ENCODE measurements around the gene KLHL29. TPM values are rescaled to one million over a fixed set of nuclear protein-coding genes. Genes with fewer than 3 reads are reported as not detected.

The KLHL29 gene
- total and polyA plus RNA-seq, 2 experiments from 2014 or later = 1.5 to 6.5 TPM

- Histone ChIP-seq H3K27ac (ENCODE audit: low read depth) (0 out of 2 replicates have a peak overlapping the region, but pooled peaks have one; percentile 0), H3K4me2 (no peak overlapping the region)
Measured at GRCh38 chr2:23480957-23481797, 96.2 kb downstream of the KLHL29 start.

More at GRCh38 chr2:23480957-23481797, 96.2 kb downstream of the KLHL29 start:
- Mint-ChIP-seq H3K27ac (0 out of 2 replicates have a peak overlapping the region, but pooled peaks have one; percentile 59), H3K9me3 (no peaks in the 10 kb centered on the region), H3K4me1 (peaks cover 38% of the 10 kb centered on the region), H3K36me3 (ENCODE audit: low read depth) (no peaks in the 10 kb centered on the region), H3K4me3 (no peak overlapping the region), H3K27me3 (ENCODE audit: insufficient read depth, low read depth, poor library complexity) (peaks cover 17% of the 10 kb centered on the region)
- DNase-seq (ENCODE audit: low spot score) (peak; percentile 90), ATAC-seq (peak; percentile 64)
- Histone ChIP-seq H2AFZ (no peak overlapping the region), H3K4me1 (ENCODE audit: insufficient read depth) (peaks cover 9% of the 10 kb centered on the region), H3K27me3 (ENCODE audit: insufficient read depth) (no peaks in the 10 kb centered on the region), H3K36me3 (ENCODE audit: insufficient read depth) (no peaks in the 10 kb centered on the region), H4K20me1 (replicated peaks; ENCODE audit: insufficient read depth) (no peaks in the 10 kb centered on the region), H3K4me3 (no peak overlapping the region), H3K9me2 (ENCODE audit: insufficient read depth) (no peaks in the 10 kb centered on the region), H3K79me2 (replicated peaks; ENCODE audit: insufficient read depth) (no peaks in the 10 kb centered on the region), H3F3A (replicated peaks; ENCODE audit: low read depth) (no peaks in the 10 kb centered on the region)
- no peak for TF ChIP-seq ZNF114 (CRISPR knock-in tag; IDR thresholded peaks at IDR 0.05)
- no peak for TF ChIP-seq EZH2 (IDR thresholded peaks at IDR 0.05; ENCODE audit: low read depth, unreplicated experiment)
- TF ChIP-seq CTCF (conservative IDR thresholded peaks at IDR 0.05; ENCODE audit: low read depth in 2 of 2) = no peak
- TF ChIP-seq POLR2AphosphoS5 (IDR thresholded peaks at IDR 0.05; ENCODE audit: low read depth) = no peak
- peak; percentile 71; the same call in 1 of the 2 replicates for TF ChIP-seq CREB1 (CRISPR knock-in tag; IDR thresholded peaks at IDR 0.05; ENCODE audit: low read depth)
- no peak for TF ChIP-seq ZNF462 (CRISPR knock-in tag; IDR thresholded peaks at IDR 0.05)
- no peak for TF ChIP-seq REST (IDR thresholded peaks at IDR 0.05; ENCODE audit: unreplicated experiment)
